Stomach (tissue), 4 donors: ENCODE measurements around the gene NRROS.

Experiments
- POLR2A ChIP-seq, 4 donors: fragments of 450-650 bp; IDR thresholded peaks; one replicate each; pipeline ENCODE4 v1.6.1; 2016; ENCODE audit warnings: antibody characterized with exemption in 4 of 4, control low read depth in 2 of 4, mild to moderate bottlenecking in 1 of 4, moderate library complexity in 1 of 4
- TF ChIP-seq, protein P1 (sequence below), 7 experiments: fragments of 450-650 bp in 4 of 7; fragments of 200-600 bp in 3 of 7; sonication (generic) in 3 of 7; IDR thresholded peaks; one replicate each; pipeline ENCODE4 v1.5.1; 2016 to 2019; ENCODE audit warnings: antibody characterized with exemption in 7 of 7, control low read depth in 2 of 7, mild to moderate bottlenecking in 1 of 7

DNA sequence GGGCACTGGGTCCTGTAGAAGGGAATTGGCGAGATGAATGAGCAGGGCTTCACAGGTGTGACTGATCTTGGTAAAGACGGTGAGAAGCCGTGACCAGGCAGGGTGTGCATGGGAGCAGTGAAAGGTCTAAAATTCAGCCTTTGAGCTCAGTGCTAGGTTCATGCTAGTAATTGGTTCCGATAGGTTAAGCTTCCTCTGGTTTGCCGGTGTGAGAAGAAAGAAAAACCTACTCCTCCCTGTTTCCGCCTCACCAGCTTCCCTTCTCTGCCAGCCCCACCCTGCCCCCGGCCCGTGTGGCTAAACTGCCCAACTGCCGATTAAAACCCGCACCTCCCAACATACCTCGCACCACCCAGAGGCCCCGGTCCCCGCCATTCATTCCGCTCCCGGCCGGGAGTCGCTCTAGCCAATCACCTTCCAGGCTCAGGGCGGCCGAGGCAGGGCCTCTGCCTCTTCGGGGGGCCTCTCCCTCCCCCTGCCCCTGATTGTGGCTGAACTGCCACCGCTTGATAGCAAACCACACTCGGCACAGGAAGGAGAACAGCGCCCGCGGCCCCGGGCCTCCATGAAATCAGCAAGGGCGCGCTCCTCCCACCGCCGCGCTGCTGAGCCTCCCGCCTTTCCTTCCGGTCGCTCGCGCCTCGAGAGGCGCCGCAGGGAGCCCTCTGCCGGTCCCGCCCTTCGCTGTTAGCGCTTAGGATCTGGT is 7.3 kb upstream of the NRROS start:
- TF ChIP-seq, protein P1, sequence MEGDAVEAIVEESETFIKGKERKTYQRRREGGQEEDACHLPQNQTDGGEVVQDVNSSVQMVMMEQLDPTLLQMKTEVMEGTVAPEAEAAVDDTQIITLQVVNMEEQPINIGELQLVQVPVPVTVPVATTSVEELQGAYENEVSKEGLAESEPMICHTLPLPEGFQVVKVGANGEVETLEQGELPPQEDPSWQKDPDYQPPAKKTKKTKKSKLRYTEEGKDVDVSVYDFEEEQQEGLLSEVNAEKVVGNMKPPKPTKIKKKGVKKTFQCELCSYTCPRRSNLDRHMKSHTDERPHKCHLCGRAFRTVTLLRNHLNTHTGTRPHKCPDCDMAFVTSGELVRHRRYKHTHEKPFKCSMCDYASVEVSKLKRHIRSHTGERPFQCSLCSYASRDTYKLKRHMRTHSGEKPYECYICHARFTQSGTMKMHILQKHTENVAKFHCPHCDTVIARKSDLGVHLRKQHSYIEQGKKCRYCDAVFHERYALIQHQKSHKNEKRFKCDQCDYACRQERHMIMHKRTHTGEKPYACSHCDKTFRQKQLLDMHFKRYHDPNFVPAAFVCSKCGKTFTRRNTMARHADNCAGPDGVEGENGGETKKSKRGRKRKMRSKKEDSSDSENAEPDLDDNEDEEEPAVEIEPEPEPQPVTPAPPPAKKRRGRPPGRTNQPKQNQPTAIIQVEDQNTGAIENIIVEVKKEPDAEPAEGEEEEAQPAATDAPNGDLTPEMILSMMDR (IDR thresholded peaks at IDR 0.05): peak in 4 of 7 experiments; percentile 12 to 28 (median 24)
- TF ChIP-seq POLR2A (IDR thresholded peaks at IDR 0.05): peak in 2 of 4 donors; percentile 15 to 31
